Measurements from ENCODE around the gene GNPAT. TPM values are rescaled to one million over a fixed set of nuclear protein-coding genes. Genes with fewer than 3 reads are reported as not detected.

GNPAT gene
- total and polyA plus RNA-seq, 2 of the 8 experiments (the other 6 are each of a cell fraction or from before 2014, with no cell fraction given): 22.9 to 47.4 TPM

DNA sequence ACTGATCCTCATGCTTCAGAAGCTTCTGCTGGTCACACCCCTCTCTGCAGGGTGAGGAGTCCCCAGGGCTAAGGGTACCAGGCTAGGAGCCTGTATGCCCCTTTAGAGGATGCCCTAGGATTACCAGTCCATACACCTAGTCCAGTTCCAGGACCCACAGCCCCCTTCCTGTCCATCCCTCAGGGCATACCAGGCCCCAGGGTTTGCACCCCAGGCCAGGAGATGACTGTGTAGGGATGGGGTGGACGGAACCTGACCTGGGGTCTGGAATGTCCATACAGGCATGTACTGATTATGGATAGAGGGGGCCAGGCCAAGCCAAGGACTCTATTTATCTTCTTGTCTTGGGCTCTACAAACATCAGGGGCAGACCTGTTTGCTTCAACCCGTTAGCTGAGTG is 44.3 kb upstream of the GNPAT start (continued):
- TF ChIP-seq, protein P1, sequence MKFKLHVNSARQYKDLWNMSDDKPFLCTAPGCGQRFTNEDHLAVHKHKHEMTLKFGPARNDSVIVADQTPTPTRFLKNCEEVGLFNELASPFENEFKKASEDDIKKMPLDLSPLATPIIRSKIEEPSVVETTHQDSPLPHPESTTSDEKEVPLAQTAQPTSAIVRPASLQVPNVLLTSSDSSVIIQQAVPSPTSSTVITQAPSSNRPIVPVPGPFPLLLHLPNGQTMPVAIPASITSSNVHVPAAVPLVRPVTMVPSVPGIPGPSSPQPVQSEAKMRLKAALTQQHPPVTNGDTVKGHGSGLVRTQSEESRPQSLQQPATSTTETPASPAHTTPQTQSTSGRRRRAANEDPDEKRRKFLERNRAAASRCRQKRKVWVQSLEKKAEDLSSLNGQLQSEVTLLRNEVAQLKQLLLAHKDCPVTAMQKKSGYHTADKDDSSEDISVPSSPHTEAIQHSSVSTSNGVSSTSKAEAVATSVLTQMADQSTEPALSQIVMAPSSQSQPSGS (IDR thresholded peaks at IDR 0.05; ENCODE audit: low read length): no peak
- TF ChIP-seq YY1 (IDR thresholded peaks at IDR 0.05; ENCODE audit: low read depth, low read length) (no peak), EGR1 (IDR thresholded peaks at IDR 0.05; ENCODE audit: borderline replicate concordance, low read depth, low read length) (no peak), ZNF274 (IDR thresholded peaks at IDR 0.05; ENCODE audit: borderline replicate concordance, extremely low read depth, low read length) (no peak), CBX8 (IDR thresholded peaks at IDR 0.05; ENCODE audit: borderline replicate concordance, low read depth, low read length) (no peak), RXRA (IDR thresholded peaks at IDR 0.05; ENCODE audit: insufficient read depth, low read depth, low read length) (no peak), BACH1 (IDR thresholded peaks at IDR 0.05; ENCODE audit: low read length) (no peak), SUZ12 (IDR thresholded peaks at IDR 0.05; ENCODE audit: low read length) (no peak), SIX5 (IDR thresholded peaks at IDR 0.05; ENCODE audit: low read depth, low read length) (no peak)
